Loucy (cell line): Measurements from ENCODE around the gene CD4.

Source experiments
- H2AFZ ChIP-seq: fragments of 200-600 bp; sonication (generic); 2 replicates; pipeline ENCODE4 v1.6.0; 2016; ENCODE audit warnings: antibody characterized with exemption, mild to moderate bottlenecking, low read length, moderate library complexity
- H3F3A ChIP-seq: fragments of 200-600 bp; 2 replicates; pipeline ENCODE4 v1.6.0; 2016; ENCODE audit warnings: antibody characterized with exemption, low read depth, mild to moderate bottlenecking
- H3K27me3 ChIP-seq: fragments of 200-600 bp; sonication (generic); 2 replicates; pipeline ENCODE4 v1.6.1; 2014; ENCODE audit warnings: low read length, mild to moderate bottlenecking; ENCODE audit not compliant: insufficient read depth, poor library complexity, severe bottlenecking
- H3K36me3 ChIP-seq: fragments of 200-600 bp; sonication (generic); 2 replicates; pipeline ENCODE4 v1.6.1; 2016; ENCODE audit warnings: low read length; ENCODE audit not compliant: insufficient read depth
- H3K4me1 ChIP-seq: fragments of 200-600 bp; sonication (generic); 2 replicates; pipeline ENCODE4 v1.5.1; 2014; ENCODE audit warnings: low read length, mild to moderate bottlenecking; ENCODE audit not compliant: insufficient read depth, poor library complexity, severe bottlenecking
- H3K4me2 ChIP-seq: fragments of 200-600 bp; sonication (generic); 2 replicates; pipeline ENCODE4 v1.6.0; 2014; ENCODE audit warnings: antibody characterized with exemption, low read length, low read depth, mild to moderate bottlenecking; ENCODE audit not compliant: poor library complexity, severe bottlenecking
- H3K4me3 ChIP-seq: fragments of 200-600 bp; sonication (generic); 2 replicates; pipeline ENCODE4 v1.5.1; 2014; ENCODE audit warnings: low read length, mild to moderate bottlenecking, mixed read lengths; ENCODE audit not compliant: poor library complexity, severe bottlenecking
- H3K79me2 ChIP-seq: fragments of 200-600 bp; sonication (generic); 2 replicates; pipeline ENCODE4 v1.6.1; 2014; ENCODE audit warnings: low read length; ENCODE audit not compliant: insufficient read depth
- H3K9ac ChIP-seq: fragments of 200-600 bp; sonication (generic); 2 replicates; pipeline ENCODE4 v1.6.0; 2014; ENCODE audit warnings: mild to moderate bottlenecking, low read depth, low read length, moderate library complexity; ENCODE audit not compliant: poor library complexity, severe bottlenecking
- H3K9me2 ChIP-seq: fragments of 200-600 bp; sonication (generic); replicated peaks from 2 replicates; pipeline ENCODE4 v1.6.1; 2016; ENCODE audit warnings: low read depth, low read length, mixed read lengths
- H3K9me3 ChIP-seq: fragments of 200-600 bp; sonication (generic); 2 replicates; pipeline ENCODE4 v1.6.1; 2014; ENCODE audit warnings: mild to moderate bottlenecking, antibody characterized with exemption, low read length, low read depth; ENCODE audit not compliant: insufficient read depth
- H4K20me1 ChIP-seq: fragments of 200-600 bp; sonication (generic); 2 replicates; pipeline ENCODE4 v1.6.0; 2014; ENCODE audit warnings: antibody characterized with exemption, low read length, mild to moderate bottlenecking; ENCODE audit not compliant: insufficient read depth, poor library complexity, severe bottlenecking
- CTCF ChIP-seq: fragments of 200-600 bp; sonication (generic); conservative IDR thresholded peaks from 2 replicates; pipeline ENCODE4 v1.5.1; 2014; ENCODE audit warnings: mild to moderate bottlenecking, antibody characterized with exemption, low read length
- EZH2phosphoT487 ChIP-seq: fragments of 200-600 bp; IDR thresholded peaks from 2 replicates; pipeline ENCODE4 v1.6.1; 2018; ENCODE audit warnings: antibody characterized with exemption, mild to moderate bottlenecking, moderate library complexity, borderline replicate concordance

CD4 gene

GRCh38 chr12:6860116-6860515 is 70.8 kb downstream of the CD4 start:
- Histone ChIP-seq H3K4me2 (no peak overlapping the region), H4K20me1 (no peaks in the 10 kb centered on the region), H3K9me3 (no peaks in the 10 kb centered on the region), H3K9ac (no peak overlapping the region), H3K79me2 (peaks cover 7% of the 10 kb centered on the region; the same call in 1 of the 2 replicates), H3K4me3 (no peak overlapping the region), H3K4me1 (no peaks in the 10 kb centered on the region), H3K9me2 (no peaks in the 10 kb centered on the region), H3F3A (no peaks in the 10 kb centered on the region), H3K27me3 (no peaks in the 10 kb centered on the region), H3K36me3 (peaks cover 93% of the 10 kb centered on the region), H2AFZ (no peak overlapping the region)
- TF ChIP-seq CTCF: no peak
- TF ChIP-seq EZH2phosphoT487: no peak

GRCh38 chr12:6860942-6861341 is 71.6 kb downstream of the CD4 start:
- Histone ChIP-seq H4K20me1 (no peaks in the 10 kb centered on the region), H3K9me3 (no peaks in the 10 kb centered on the region), H3K79me2 (no peaks in the 10 kb centered on the region; the same call in 1 of the 2 replicates), H3K4me2 (no peak overlapping the region), H3K4me3 (no peak overlapping the region), H3K27me3 (no peaks in the 10 kb centered on the region), H3K9ac (no peak overlapping the region), H3K36me3 (peaks cover 96% of the 10 kb centered on the region), H3F3A (no peaks in the 10 kb centered on the region), H2AFZ (no peak overlapping the region), H3K9me2 (no peaks in the 10 kb centered on the region), H3K4me1 (no peaks in the 10 kb centered on the region)
- TF ChIP-seq EZH2phosphoT487 (no peak), CTCF (no peak)

- Histone ChIP-seq H3K4me2 (no peak overlapping the region), H4K20me1 (no peaks in the 10 kb centered on the region), H3K9me2 (no peaks in the 10 kb centered on the region), H3K79me2 (no peaks in the 10 kb centered on the region), H3K27me3 (no peaks in the 10 kb centered on the region), H2AFZ (no peak overlapping the region), H3K4me3 (no peak overlapping the region), H3F3A (no peaks in the 10 kb centered on the region), H3K4me1 (no peaks in the 10 kb centered on the region), H3K9me3 (no peaks in the 10 kb centered on the region), H3K9ac (no peak overlapping the region), H3K36me3 (peaks cover 92% of the 10 kb centered on the region)
- no peak for TF ChIP-seq CTCF
- no peak for TF ChIP-seq EZH2phosphoT487
Measured at GRCh38 chr12:6861391-6861790, 72.1 kb downstream of the CD4 start.
